ENCODE measurements around the gene NTHL1. TPM values are rescaled to one million over a fixed set of nuclear protein-coding genes. Genes with fewer than 3 reads are reported as not detected.

Gene NTHL1
- total and polyA plus RNA-seq, 5 experiments from 2014 or later: 9.1 to 20.0 (median 13.1) TPM

GRCh38 chr16:2088759-2089358 is 41.2 kb upstream of the NTHL1 start:
- DNase-seq (no peak), ATAC-seq (no peak)
- Mint-ChIP-seq H3K27ac (peak overlapping the region in 1 of 10 donors; percentile 2), H3K27me3 (no peaks in the 10 kb centered on the region), H3K36me3 (peaks cover 0 to 14% (median 0%) of the 10 kb centered on the region in 3 donors), H3K9me3 (no peaks in the 10 kb centered on the region), H3K4me3 (no peak overlapping the region), H3K4me1 (no peaks in the 10 kb centered on the region)
- POLR2A ChIA-PET: interaction anchor here (0.6 to 0.7 kb wide), 2 partner anchors 92 to 369 kb away, joined by 3 to 5 read pairs; no protein-coding TSS in a partner anchor

GRCh38 chr16:2087748-2088631 is 40.4 kb upstream of the NTHL1 start:
- ATAC-seq: no peak
- H3K27ac Mint-ChIP-seq: no peak overlapping the region
- H3K4me1 Mint-ChIP-seq: no peaks in the 10 kb centered on the region

GRCh38 chr16:2086812-2087747 is 39.4 kb upstream of the NTHL1 start:
- Mint-ChIP-seq H3K27me3 (no peaks in the 10 kb centered on the region), H3K9me3 (no peaks in the 10 kb centered on the region), H3K4me1 (no peaks in the 10 kb centered on the region), H3K27ac (no peak overlapping the region), H3K36me3 (peaks cover 0 to 14% (median 0%) of the 10 kb centered on the region in 3 donors), H3K4me3 (no peak overlapping the region)
- no peak for DNase-seq
- POLR2A ChIA-PET: no interaction called here
- no peak for ATAC-seq

More at GRCh38 chr16:2087748-2088631, 40.4 kb upstream of the NTHL1 start:
- Mint-ChIP-seq H3K36me3 (peaks cover 0 to 14% (median 0%) of the 10 kb centered on the region in 3 donors), H3K4me3 (no peak overlapping the region), H3K9me3 (no peaks in the 10 kb centered on the region), H3K27me3 (no peaks in the 10 kb centered on the region)
- DNase-seq: no peak
- POLR2A ChIA-PET: interaction anchor here (0.6 to 0.7 kb wide), 2 partner anchors 23 to 91 kb away, joined by 3 read pairs; no protein-coding TSS in a partner anchor

DNA sequence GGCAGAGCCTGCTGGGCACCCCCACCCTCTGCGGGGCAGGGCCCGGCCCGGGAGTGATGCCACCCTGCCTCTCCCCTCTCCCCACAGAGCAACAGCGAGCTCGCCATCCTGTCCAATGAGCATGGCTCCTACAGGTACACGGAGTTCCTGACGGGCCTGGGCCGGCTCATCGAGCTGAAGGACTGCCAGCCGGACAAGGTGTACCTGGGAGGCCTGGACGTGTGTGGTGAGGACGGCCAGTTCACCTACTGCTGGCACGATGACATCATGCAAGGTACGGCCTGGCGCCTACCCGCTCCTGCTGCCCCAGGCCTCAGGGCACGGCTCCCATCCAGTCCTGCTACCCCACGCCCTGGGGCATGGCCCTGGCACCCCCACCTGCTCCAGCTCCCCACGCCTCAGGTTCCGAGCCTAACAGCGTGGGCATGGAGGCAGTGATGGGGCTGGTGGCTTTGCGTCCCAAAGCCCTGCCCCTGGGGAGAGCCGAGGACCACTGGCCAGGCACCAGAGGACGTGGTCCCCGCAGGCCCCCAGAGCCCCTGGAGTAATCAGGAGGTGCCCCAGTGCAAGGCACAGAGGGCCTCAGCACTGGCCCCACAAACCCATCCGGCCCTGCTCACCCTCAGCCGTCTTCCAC is 38.6 kb upstream of the NTHL1 start:
- POLR2A ChIA-PET: no interaction called here
- H3K9me3 Mint-ChIP-seq: no peaks in the 10 kb centered on the region
- ATAC-seq (no peak), DNase-seq (no peak)
- no peak overlapping the region for H3K27ac Mint-ChIP-seq
- H3K27me3 Mint-ChIP-seq: no peaks in the 10 kb centered on the region
- H3K36me3 Mint-ChIP-seq: peaks cover 0 to 14% (median 0%) of the 10 kb centered on the region in 3 donors
- no peak overlapping the region for H3K4me3 Mint-ChIP-seq
- H3K4me1 Mint-ChIP-seq: no peaks in the 10 kb centered on the region

DNA sequence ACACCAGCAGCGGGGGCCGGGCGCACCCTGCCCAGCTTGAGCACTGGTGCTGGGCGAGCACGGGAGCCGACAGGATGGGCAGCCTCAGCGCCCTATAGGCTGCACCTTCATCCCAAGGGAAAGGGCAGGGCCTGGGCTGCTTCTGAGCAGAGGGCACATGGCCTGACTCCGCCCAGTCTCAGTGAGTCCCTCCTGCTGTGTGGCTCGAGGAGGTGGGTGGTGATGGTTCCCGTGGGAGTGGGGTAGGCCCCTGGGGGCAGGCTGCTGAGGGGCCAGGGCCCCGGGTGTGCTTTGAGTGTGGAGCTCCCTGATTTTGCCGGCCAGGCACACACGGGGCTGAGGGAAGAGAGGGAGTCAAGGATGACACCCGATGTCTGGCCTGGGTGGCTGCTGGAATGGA is 38.0 kb upstream of the NTHL1 start:
- POLR2A ChIA-PET: interaction anchor here (1.1 kb wide), 1 partner anchor 38 kb away, joined by 3 read pairs; the partner anchor contains the start of genes NTHL1 and TSC2
- H3K4me1 Mint-ChIP-seq: no peaks in the 10 kb centered on the region
- peaks cover 0 to 15% (median 0%) of the 10 kb centered on the region in 3 donors for H3K36me3 Mint-ChIP-seq
- no peaks in the 10 kb centered on the region for H3K9me3 Mint-ChIP-seq
- no peaks in the 10 kb centered on the region for H3K27me3 Mint-ChIP-seq
- no peak overlapping the region for H3K27ac Mint-ChIP-seq
- no peak overlapping the region for H3K4me3 Mint-ChIP-seq
- DNase-seq: no peak
- no peak for ATAC-seq

DNA sequence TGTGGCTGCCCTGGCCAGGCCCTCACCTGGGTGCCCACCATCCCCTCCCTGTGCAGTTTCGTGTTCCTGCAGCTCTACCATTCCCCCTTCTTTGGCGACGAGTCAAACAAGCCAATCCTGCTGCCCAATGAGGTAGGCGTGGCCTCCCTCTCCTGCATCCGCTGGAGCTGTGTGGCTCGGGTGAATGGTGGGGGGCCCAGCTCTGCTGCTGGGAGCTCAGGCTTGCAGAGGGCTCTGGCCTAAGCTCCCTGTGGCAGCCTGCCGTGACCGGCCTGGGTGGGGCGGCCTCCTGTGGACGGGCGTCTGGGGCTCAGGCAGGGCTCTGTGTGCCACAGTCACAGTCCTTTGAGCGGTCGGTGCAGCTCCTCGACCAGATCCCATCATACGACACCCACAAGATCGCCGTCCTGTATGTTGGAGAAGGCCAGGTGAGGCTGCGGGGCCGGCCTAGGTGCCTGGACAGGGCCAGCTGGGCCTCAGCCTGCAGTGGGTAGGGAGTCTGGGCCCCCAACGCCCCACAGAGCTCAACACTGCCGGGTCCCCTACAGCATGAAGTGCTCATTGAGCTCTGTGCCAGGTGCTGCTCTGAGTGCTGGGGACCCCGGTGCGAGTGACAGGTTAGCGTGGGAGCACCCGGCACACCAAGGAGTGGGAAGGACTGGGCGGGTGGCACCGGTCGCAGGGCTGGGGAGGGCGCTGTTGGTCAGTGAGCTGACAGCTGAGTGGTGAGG is 37.4 kb upstream of the NTHL1 start:
- Mint-ChIP-seq H3K36me3 (peaks cover 0 to 16% (median 0%) of the 10 kb centered on the region in 3 donors), H3K27me3 (no peaks in the 10 kb centered on the region), H3K4me3 (no peak overlapping the region), H3K9me3 (no peaks in the 10 kb centered on the region), H3K27ac (no peak overlapping the region), H3K4me1 (no peaks in the 10 kb centered on the region)
- DNase-seq (no peak), ATAC-seq (no peak)
- POLR2A ChIA-PET: interaction anchor here (0.6 to 1.1 kb wide), 2 partner anchors 37 to 386 kb away, joined by 3 read pairs; partner anchors contain the start of genes NTHL1, NTN3 and TSC2

DNA sequence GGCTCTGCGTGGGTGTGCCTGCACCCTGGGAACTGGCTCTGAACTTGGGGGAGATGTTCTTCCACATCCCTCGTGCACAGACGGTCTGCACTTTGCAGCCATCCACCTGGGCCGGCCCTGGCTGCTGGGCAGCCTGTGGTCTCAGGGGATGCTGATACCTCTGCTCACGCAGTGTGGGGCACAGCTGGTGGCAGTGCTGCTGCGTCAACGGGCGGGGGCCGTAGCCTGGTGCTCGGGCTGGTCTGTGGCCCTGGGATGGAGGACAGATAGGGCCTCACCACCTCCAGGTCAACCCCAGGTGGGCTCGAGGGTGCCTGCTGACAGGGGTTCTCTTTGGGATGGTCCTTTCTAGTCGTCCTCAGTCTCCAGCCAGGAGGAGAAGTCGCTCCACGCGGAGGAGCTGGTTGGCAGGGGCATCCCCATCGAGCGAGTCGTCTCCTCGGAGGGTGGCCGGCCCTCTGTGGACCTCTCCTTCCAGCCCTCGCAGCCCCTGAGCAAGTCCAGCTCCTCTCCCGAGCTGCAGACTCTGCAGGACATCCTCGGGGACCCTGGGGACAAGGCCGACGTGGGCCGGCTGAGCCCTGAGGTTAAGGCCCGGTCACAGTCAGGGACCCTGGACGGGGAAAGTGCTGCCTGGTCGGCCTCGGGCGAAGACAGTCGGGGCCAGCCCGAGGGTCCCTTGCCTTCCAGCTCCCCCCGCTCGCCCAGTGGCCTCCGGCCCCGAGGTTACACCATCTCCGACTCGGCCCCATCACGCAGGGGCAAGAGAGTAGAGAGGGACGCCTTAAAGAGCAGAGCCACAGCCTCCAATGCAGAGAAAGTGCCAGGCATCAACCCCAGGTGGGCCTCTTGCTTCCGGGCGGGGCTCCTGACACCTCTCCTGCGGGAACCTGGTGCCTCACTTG is 36.5 kb upstream of the NTHL1 start:
- ATAC-seq: no peak
- H3K36me3 Mint-ChIP-seq: peaks cover 0 to 16% (median 0%) of the 10 kb centered on the region in 3 donors

GRCh38 chr16:2083409-2083808 is 35.8 kb upstream of the NTHL1 start:
- DNase-seq (no peak), ATAC-seq (peak in 1 of 2 donors; percentile 13)
- Mint-ChIP-seq H3K36me3 (peaks cover 0 to 16% (median 0%) of the 10 kb centered on the region in 3 donors), H3K27me3 (no peaks in the 10 kb centered on the region), H3K4me1 (no peaks in the 10 kb centered on the region), H3K27ac (peak overlapping the region in 2 of 10 donors; percentile 19 to 72), H3K9me3 (no peaks in the 10 kb centered on the region), H3K4me3 (peak overlapping the region in 3 of 10 donors; percentile 27 to 70 (median 50))
- POLR2A ChIA-PET: interaction anchor here (0.6 kb wide), 1 partner anchor 103 kb away, joined by 3 read pairs; no protein-coding TSS in a partner anchor

More for the DNA sequence above, 36.5 kb upstream of the NTHL1 start:
- POLR2A ChIA-PET: no interaction called here
- Mint-ChIP-seq H3K27ac (no peak overlapping the region), H3K4me1 (no peaks in the 10 kb centered on the region), H3K9me3 (no peaks in the 10 kb centered on the region), H3K27me3 (no peaks in the 10 kb centered on the region), H3K4me3 (no peak overlapping the region)
- DNase-seq: no peak

DNA sequence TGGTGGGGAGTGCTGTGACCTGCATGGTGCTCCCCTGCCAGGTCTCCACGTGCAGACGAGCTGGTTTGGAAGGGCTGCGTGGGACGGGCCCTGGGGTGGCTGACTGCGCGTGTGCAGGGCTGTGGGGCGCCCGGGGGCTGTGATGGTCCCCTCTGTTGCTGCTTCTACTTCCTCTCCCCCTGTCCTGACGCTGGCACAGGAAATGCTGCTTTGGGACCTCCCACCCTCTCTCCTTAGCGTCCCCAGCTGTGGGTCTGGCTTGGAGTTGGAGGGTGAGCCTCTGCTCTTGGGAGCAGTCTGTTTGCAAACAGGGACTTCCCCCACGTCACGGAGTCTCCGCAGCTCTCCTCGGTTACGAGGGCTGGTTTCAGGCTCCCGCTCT is 35.3 kb upstream of the NTHL1 start:
- Mint-ChIP-seq H3K4me1 (no peaks in the 10 kb centered on the region), H3K27me3 (no peaks in the 10 kb centered on the region), H3K36me3 (peaks cover 0 to 16% (median 0%) of the 10 kb centered on the region in 3 donors), H3K9me3 (no peaks in the 10 kb centered on the region), H3K4me3 (peak overlapping the region in 6 of 10 donors; percentile 7 to 75 (median 50)), H3K27ac (peak overlapping the region in 5 of 10 donors; percentile 19 to 74 (median 66))
- POLR2A ChIA-PET: interaction anchor here (0.6 kb wide), 1 partner anchor 102 kb away, joined by 3 read pairs; no protein-coding TSS in a partner anchor
- ATAC-seq (peak; percentile 38 to 61), DNase-seq (peak in 1 of 10 donors; percentile 21)

- H3K36me3 Mint-ChIP-seq: peaks cover 0 to 13% (median 0%) of the 10 kb centered on the region in 3 donors
- DNase-seq (no peak), ATAC-seq (peak in 1 of 2 donors; percentile 3)
- no peak overlapping the region for H3K4me3 Mint-ChIP-seq
- no peaks in the 10 kb centered on the region for H3K4me1 Mint-ChIP-seq
- POLR2A ChIA-PET: no interaction called here
- peak overlapping the region in 2 of 10 donors; percentile 53 to 61 for H3K27ac Mint-ChIP-seq
- H3K9me3 Mint-ChIP-seq: no peaks in the 10 kb centered on the region
- H3K27me3 Mint-ChIP-seq: no peaks in the 10 kb centered on the region
Measured at GRCh38 chr16:2082171-2082982, 34.7 kb upstream of the NTHL1 start.
